Ovary (tissue), 9 donors: ENCODE results near the gene PRRG2. TPM values are rescaled to one million over a fixed set of nuclear protein-coding genes. Genes with fewer than 3 reads are reported as not detected.

Experiments used
- DNase-seq, 5 donors: peaks; one replicate each; pipeline ENCODE4 v3.0.0-alpha.2; 2019 to 2020
- H3K27ac ChIP-seq, 2 donors: fragments of 200-600 bp; one replicate each; pipeline versions ENCODE4 v1.5.1 to v1.8.0; 2019 to 2022
- H3K27me3 ChIP-seq: fragments of 200-600 bp; one replicate; pipeline ENCODE4 v1.8.0; 2022
- H3K36me3 ChIP-seq: fragments of 200-600 bp; sonication (generic); one replicate; pipeline ENCODE4 v1.5.1; 2019
- H3K4me1 ChIP-seq: one replicate; pipeline ENCODE4 v1.8.1; 2013; ENCODE audit warnings: mild to moderate bottlenecking, moderate library complexity; ENCODE audit not compliant: insufficient read depth
- H3K4me3 ChIP-seq: fragments of 200-600 bp; sonication (generic); one replicate; pipeline ENCODE4 v1.5.1; 2017
- H3K9me3 ChIP-seq, 2 donors: fragments of 200-600 bp in 1 of 2; sonication (generic) in 1 of 2; one replicate each; pipeline versions ENCODE4 v1.5.1 to v1.8.1; 2013 to 2019; ENCODE audit warnings: mild to moderate bottlenecking in 1 of 2, moderate library complexity in 1 of 2
- EP300 ChIP-seq: sonication (generic); formaldehyde crosslinking; IDR thresholded peaks from one replicate; pipeline ENCODE4 v1.6.1; 2017; ENCODE audit warnings: antibody characterized with exemption
- POLR2A ChIP-seq: fragments of 450-650 bp; IDR thresholded peaks from one replicate; pipeline ENCODE4 v1.6.1; 2017; ENCODE audit warnings: antibody characterized with exemption, mild to moderate bottlenecking, moderate library complexity
- WGBS, 3 donors: extraction: QIAGEN DNeasy Blood & Tissue Kit in 1 of 3; methylation state at CpG; one replicate each; pipeline versions ENCODE4 v1.1.5 to v1.1.7; 2013 to 2017; 5-methylcytosine and 5-hydroxymethylcytosine counted together
- intact Hi-C, 4 donors: fragments of 100-400 bp; cut with DNase I; formaldehyde crosslinking; loops; one replicate each; pipeline versions ENCODE4 v1.11.0 to v1.15.1; 2022 to 2023
- polyA plus RNA-seq, 2 donors: library from polyadenylated mRNA; stranded (reverse); fragments of 200-250 nt in 1 of 2; fragments of 350-450 nt in 1 of 2; fragmentation: Illumina TruSeq in 1 of 2; extraction: RNeasy Lipid Tissue Mini Kit (QIAGEN cat#74804) in 1 of 2; gene quantifications; one replicate each; pipeline ENCODE4 v1.2.3, GENCODE V29; 2013 to 2014
- total RNA-seq, 7 donors: library from RNA; depleted of rRNA in 2 of 7; stranded (reverse); fragments of >200 nt in 2 of 7; fragmentation: NEBNext Ultra II Directional in 3 of 7; extraction: Animal tissue kit (Norgen Biotek cat#: 25700) in 3 of 7; gene quantifications; one replicate each; pipeline versions ENCODE4 v1.1.0 to v1.2.4, GENCODE V29; 2016 to 2023
- TF ChIP-seq, protein P1 (sequence below), 3 donors: fragments of 450-650 bp in 2 of 3; fragments of 200-600 bp in 1 of 3; IDR thresholded peaks; one replicate each; pipeline versions ENCODE4 v1.5.1 to v1.8.0; 2016 to 2022; ENCODE audit warnings: antibody characterized with exemption in 3 of 3, mild to moderate bottlenecking in 1 of 3
- donor health status: DM: no; HTN: no; CAD: no; lungs with moderate emphysema.
- donor health status: DM: no; HTN: no; CAD: no.
- donor health status: Bipolar disorder and iron deficiency.
- donor health status: DM: yes; HTN: yes; CAD: no.
- donor health status: DM: no; HTN: no; CAD: no.
- donor health status: DM: yes; HTN: yes; CAD: no.

Gene PRRG2
- total and polyA plus RNA-seq, 9 donors, result 0.65 to 4.0 (median 1.1) TPM; not detected in 3

- Histone ChIP-seq H3K4me1 (no peaks in the 10 kb centered on the region), H3K4me3 (no peak overlapping the region), H3K27me3 (no peaks in the 10 kb centered on the region), H3K9me3 (no peaks in the 10 kb centered on the region), H3K36me3 (no peaks in the 10 kb centered on the region), H3K27ac (no peak overlapping the region)
- DNase-seq, result no peak
- WGBS, 3 donors, result 89 to 95% (median 92%) methylated on average over 24 to 26 of the region's 26 CpGs
- no peak for TF ChIP-seq EP300
- no peak for TF ChIP-seq POLR2A
- TF ChIP-seq, protein P1, sequence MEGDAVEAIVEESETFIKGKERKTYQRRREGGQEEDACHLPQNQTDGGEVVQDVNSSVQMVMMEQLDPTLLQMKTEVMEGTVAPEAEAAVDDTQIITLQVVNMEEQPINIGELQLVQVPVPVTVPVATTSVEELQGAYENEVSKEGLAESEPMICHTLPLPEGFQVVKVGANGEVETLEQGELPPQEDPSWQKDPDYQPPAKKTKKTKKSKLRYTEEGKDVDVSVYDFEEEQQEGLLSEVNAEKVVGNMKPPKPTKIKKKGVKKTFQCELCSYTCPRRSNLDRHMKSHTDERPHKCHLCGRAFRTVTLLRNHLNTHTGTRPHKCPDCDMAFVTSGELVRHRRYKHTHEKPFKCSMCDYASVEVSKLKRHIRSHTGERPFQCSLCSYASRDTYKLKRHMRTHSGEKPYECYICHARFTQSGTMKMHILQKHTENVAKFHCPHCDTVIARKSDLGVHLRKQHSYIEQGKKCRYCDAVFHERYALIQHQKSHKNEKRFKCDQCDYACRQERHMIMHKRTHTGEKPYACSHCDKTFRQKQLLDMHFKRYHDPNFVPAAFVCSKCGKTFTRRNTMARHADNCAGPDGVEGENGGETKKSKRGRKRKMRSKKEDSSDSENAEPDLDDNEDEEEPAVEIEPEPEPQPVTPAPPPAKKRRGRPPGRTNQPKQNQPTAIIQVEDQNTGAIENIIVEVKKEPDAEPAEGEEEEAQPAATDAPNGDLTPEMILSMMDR (IDR thresholded peaks at IDR 0.05), result no peak
- intact Hi-C loops, result loop anchor here in 2 of 4 donors (10.0 kb wide), 2 partner anchors 85 to 1865 kb away; partner anchors contain the start of gene ADM5 (in 1 of the 2)
Observed at GRCh38 chr19:49599378-49600295, 18.5 kb downstream of the PRRG2 start.

- DNase-seq, result no peak
- WGBS, 3 donors, result 92 to 94% (median 93%) methylated on average over 37 to 38 of the region's 38 CpGs
- intact Hi-C loops, result no loop called here
- no peak for TF ChIP-seq EP300
- no peak for TF ChIP-seq POLR2A
- TF ChIP-seq, protein P1 (IDR thresholded peaks at IDR 0.05), result no peak
- H3K9me3 ChIP-seq, result no peaks in the 10 kb centered on the region
- H3K4me1 ChIP-seq, result no peaks in the 10 kb centered on the region
- H3K4me3 ChIP-seq, result no peak overlapping the region
- no peak overlapping the region for H3K27ac ChIP-seq
- H3K27me3 ChIP-seq, result no peaks in the 10 kb centered on the region
- no peaks in the 10 kb centered on the region for H3K36me3 ChIP-seq
Observed at GRCh38 chr19:49601482-49602038, 20.4 kb downstream of the PRRG2 start.

DNA sequence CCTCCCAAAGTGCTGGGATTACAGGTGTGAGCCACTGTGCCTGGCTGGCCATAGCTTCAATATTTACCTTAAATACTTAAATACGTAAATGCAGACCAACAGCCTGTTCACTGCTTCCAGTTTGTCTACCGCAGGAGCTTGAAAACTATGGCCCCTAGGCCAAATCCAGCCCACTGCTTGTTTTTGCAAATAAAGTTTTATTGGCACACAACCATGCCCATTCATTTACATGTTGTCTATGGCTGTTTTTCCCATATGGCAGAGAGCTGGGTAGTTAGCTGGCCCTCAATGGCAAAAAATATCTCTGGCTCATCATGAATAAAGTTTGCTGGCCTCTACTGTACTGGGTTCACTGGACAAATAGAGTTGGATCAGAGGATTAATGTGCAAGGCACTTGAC, 21.7 kb downstream of the PRRG2 start:
- no peaks in the 10 kb centered on the region for H3K9me3 ChIP-seq
- 95% methylated on average over 2 of the region's 2 CpGs for WGBS, 3 donors
- no peaks in the 10 kb centered on the region for H3K4me1 ChIP-seq
- no peak for DNase-seq
- H3K27ac ChIP-seq, result no peak overlapping the region
- TF ChIP-seq EP300, result no peak
- no peaks in the 10 kb centered on the region for H3K36me3 ChIP-seq
- H3K27me3 ChIP-seq, result no peaks in the 10 kb centered on the region
- no peak overlapping the region for H3K4me3 ChIP-seq
- intact Hi-C loops, result no loop called here

- intact Hi-C loops, result no loop called here
- Histone ChIP-seq H3K27ac (no peak overlapping the region), H3K4me1 (no peaks in the 10 kb centered on the region), H3K27me3 (no peaks in the 10 kb centered on the region), H3K9me3 (no peaks in the 10 kb centered on the region), H3K36me3 (no peaks in the 10 kb centered on the region), H3K4me3 (no peak overlapping the region)
- TF ChIP-seq POLR2A (no peak), EP300 (no peak)
- TF ChIP-seq, protein P1 (IDR thresholded peaks at IDR 0.05), result no peak
- 80 to 87% (median 81%) methylated on average over 6 to 7 of the region's 7 CpGs for WGBS, 3 donors
- no peak for DNase-seq
Observed at GRCh38 chr19:49605605-49606004, 24.5 kb downstream of the PRRG2 start.
